GM12865 (cell line): ENCODE measurements around the gene PFKL.
"Not testable (repeated sequence)": the region's sequence is repeated elsewhere in the genome, so short reads cannot be mapped to it uniquely, and the experiment has no call there.

Experiments
- DNase-seq: peaks from one replicate; pipeline ENCODE4 v3.0.0; 2010; ENCODE audit warnings: low read depth
- H3K4me3 ChIP-seq: 2 replicates; pipeline ENCODE4 v1.5.1; 2011; ENCODE audit warnings: mild to moderate bottlenecking, low read depth, low read length, control low read depth
- CTCF ChIP-seq: IDR thresholded peaks from 2 replicates; pipeline ENCODE4 v1.5.1; 2011; ENCODE audit warnings: low read length, control low read depth, low read depth, inconsistent platforms; ENCODE audit not compliant: insufficient read depth; ENCODE audit errors: missing control alignments

PFKL gene

DNA sequence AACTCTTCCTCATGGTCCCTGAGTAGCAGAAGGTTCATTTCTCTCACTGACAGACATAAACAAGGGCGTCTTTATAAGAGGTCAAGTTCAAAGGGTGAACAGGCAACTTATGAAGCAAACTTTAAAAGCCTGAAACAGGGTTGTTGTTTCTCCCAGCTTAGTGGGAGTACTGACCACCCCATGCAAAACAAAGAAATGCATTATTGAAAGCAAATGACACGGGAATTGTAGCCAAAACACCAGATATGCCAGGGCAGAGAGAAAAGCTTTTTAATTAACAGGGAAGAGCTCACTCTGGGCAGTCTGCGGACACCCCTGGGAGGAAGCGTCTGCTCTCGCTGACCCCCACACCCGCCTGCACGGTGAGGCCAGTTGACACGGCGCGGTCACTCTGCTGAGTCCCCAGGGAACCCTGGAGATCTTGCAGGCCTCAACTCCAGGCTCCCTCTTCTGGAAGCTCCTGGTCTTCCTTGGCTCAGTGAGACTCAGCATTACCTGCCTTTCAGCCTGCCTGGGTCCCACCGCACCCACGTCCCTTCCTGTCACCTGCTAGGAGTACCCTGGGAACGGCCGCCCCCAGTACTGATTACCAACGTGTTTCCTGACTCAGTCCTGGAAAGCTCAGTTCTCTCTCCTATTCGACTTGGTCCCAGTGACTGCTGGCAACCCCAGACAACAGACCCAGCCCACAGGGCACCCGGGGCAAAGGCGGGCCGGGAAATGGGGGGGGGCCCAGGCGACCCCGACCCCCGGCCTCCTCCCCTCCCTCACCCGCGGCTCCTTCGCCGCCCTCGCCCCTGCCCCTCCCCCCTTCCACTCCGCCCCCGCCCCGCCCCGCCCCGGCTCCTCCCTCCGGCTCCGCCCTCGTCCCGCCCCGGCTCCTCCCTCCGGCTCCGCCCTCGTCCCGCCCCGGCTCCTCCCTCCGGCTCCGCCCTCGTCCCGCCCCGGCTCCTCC is 38.4 kb downstream of the PFKL start:
- no peak for TF ChIP-seq CTCF
- H3K4me3 ChIP-seq, result peak overlapping the region; percentile 24; the same call in 1 of the 2 replicates
- peak; percentile 49 for DNase-seq

- TF ChIP-seq CTCF, result no peak
- H3K4me3 ChIP-seq, result peak within 1 kb of the TSS; percentile 90
- DNase-seq, result peak; percentile 98
These were observed 39.4 kb downstream of the PFKL start, which contains the start of gene CFAP410 for GRCh38 chr21:44338971-44339910. CFAP410 (minus strand) TSS chr21:44339390; CDS start chr21:44339194, 196 bp downstream.

- not testable (repeated sequence) for DNase-seq
These were observed 42.0 kb downstream of the PFKL start for GRCh38 chr21:44341726-44342458.

GRCh38 chr21:44342981-44343380 is 43.1 kb downstream of the PFKL start:
- not testable (repeated sequence) for DNase-seq, H3K4me3 ChIP-seq

More at GRCh38 chr21:44341726-44342458, 42.0 kb downstream of the PFKL start:
- H3K4me3 ChIP-seq, result not testable (repeated sequence)

DNA sequence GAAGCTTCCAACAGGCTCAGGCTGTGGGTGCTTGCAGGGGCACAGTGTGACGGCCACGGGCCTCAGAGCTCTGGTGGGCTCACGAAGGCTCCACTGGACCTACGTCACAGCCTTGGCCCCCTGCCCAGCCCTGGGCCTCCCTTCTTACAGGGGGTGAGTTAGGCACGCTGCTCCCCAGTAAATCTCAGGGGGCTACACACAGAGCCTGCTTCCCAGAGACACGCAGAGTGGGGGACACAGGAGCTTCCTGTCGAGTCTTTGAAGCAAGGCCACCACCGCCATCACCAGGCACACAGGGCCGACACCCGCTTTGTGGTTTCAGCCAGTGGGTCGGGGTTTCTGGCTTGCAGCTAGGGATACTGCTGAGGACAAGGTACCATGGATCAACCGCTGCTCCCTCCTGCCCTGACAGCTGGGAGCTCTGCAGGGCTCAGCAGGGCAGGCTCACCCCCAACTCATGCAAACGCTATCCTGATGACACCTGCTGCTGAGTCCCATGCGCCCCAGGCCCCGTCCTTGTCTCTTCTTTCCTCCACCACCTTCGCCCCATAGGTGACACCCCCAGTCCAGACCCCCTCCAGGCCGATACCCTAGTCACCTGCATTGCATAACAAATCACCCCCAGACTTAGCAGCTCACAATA is 44.8 kb downstream of the PFKL start:
- DNase-seq, result no peak
- H3K4me3 ChIP-seq, result no peak overlapping the region
- TF ChIP-seq CTCF, result no peak

- no peak for DNase-seq
- H3K4me3 ChIP-seq, result no peak overlapping the region
- no peak for TF ChIP-seq CTCF
These were observed 45.6 kb downstream of the PFKL start for GRCh38 chr21:44345495-44345894.

GRCh38 chr21:44347911-44348451 is 48.1 kb downstream of the PFKL start:
- DNase-seq, result no peak
- no peak overlapping the region for H3K4me3 ChIP-seq
- TF ChIP-seq CTCF, result no peak
